Astrocyte (in vitro differentiated cells and primary cell): Measurements from ENCODE around the gene ANKRD2.

ENCODE experiments used
- EZH2 ChIP-seq: IDR thresholded peaks from 2 replicates; pipeline ENCODE4 v1.6.1; 2012; ENCODE audit warnings: mild to moderate bottlenecking, low read length, inconsistent platforms; ENCODE audit not compliant: insufficient read depth
- TF ChIP-seq, protein P1 (sequence below): IDR thresholded peaks from 2 replicates; pipeline ENCODE4 v1.5.1; 2011; ENCODE audit warnings: low read depth, mild to moderate bottlenecking, inconsistent platforms, low read length, moderate library complexity; ENCODE audit not compliant: insufficient read depth

DNA sequence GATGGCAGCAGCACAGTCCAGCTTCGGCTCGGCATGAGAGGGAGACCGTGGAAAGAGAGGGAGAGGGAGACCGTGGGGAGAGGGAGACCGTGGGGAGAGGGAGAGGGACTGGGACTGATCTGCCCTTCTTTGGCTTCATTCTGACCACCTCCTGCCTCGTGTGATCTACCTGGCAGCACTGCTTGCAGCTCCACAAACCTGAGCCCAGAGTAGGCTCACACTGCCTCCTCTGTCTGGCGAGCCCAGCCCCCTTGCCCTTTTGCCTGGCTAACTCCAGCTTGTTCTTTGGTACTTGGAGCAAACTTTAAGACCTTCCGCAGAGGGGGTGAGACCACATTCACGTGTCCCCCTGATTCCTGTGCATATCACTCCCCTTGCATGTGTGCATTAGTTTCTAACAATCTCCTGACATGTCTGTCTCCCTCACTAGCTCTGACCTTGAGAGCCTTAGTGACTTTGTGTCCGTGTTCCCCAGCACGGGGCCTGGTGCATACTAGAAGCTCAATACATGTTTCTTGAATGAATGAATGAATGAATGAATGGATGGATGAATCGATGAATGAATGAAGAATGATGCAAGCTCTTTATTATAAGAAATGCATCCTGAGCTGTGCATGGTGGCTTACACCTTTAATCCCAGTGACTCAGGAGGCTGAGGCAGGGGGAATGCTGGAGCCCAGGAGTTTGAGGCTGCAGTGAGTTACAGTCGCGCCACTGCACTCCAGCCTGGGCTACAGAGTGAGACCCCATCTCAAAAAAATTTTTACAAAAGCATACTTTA is 42.7 kb upstream of the ANKRD2 start:
- TF ChIP-seq, protein P1, sequence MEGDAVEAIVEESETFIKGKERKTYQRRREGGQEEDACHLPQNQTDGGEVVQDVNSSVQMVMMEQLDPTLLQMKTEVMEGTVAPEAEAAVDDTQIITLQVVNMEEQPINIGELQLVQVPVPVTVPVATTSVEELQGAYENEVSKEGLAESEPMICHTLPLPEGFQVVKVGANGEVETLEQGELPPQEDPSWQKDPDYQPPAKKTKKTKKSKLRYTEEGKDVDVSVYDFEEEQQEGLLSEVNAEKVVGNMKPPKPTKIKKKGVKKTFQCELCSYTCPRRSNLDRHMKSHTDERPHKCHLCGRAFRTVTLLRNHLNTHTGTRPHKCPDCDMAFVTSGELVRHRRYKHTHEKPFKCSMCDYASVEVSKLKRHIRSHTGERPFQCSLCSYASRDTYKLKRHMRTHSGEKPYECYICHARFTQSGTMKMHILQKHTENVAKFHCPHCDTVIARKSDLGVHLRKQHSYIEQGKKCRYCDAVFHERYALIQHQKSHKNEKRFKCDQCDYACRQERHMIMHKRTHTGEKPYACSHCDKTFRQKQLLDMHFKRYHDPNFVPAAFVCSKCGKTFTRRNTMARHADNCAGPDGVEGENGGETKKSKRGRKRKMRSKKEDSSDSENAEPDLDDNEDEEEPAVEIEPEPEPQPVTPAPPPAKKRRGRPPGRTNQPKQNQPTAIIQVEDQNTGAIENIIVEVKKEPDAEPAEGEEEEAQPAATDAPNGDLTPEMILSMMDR, result no peak
- no peak for TF ChIP-seq EZH2
